ENCODE results near the gene ACBD3.

The ACBD3 gene

GRCh38 chr1:226201029-226201593 is 14.6 kb upstream of the ACBD3 start:
- DNase-seq, result no peak

DNA sequence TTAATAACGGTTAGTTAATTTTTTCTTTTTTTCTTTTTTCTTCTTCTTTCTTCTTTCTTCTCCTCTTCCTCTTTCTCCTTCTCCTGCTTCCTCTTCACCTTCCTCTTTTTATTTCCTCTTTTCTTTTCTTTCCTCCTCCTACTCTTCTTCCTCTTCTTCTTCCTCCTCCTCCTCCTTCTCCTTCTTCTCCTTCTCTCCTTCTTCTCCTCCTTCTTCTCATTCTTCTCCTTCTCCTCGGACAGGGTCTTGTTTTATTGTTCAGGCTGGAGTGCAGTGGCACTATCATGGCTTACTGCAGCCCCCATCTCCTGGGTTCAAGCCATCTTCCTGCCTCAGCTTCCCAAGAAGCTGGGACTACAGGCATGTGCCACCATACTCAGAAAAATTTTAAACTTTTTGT is 13.4 kb upstream of the ACBD3 start:
- DNase-seq, result no peak

DNA sequence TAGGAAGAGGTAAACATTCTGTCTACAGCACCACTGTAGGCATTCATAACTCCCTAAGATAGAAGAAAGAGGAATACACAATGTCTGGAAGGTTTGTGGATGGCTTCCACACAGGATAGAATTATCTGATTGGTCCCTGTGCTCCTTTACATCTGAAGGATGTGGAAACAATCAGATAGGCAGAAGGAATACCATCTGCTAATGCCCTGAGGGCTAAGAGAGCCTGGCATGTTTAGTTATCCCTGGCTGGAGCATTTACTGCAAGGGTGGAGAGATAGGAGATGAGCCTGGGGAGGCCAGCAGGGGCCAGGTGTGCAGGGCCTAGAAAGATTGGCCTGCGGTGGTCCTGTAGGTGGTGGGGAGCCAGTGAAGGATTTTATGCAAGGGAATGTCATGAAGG is 8.6 kb upstream of the ACBD3 start:
- DNase-seq, result no peak

DNA sequence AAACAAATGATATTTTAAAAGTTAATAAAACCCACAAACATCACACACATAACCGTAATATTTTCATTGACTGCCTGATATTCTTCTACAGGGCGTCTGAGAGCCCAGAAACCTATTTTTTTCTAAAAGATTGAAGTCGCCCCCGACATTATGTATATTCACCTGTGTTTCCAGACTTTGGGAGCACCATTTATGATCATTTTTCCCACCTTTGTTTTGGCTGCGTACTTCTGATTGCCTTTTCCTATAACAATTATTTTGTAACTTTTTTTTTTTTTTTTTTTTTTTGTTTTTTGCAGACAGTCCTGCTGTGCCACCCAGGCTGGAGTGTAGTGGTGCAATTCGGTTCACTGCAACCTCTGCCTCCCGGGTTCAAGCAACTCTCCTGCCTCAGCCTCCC is 839 bp upstream of the ACBD3 start:
- DNase-seq, result no peak

DNA sequence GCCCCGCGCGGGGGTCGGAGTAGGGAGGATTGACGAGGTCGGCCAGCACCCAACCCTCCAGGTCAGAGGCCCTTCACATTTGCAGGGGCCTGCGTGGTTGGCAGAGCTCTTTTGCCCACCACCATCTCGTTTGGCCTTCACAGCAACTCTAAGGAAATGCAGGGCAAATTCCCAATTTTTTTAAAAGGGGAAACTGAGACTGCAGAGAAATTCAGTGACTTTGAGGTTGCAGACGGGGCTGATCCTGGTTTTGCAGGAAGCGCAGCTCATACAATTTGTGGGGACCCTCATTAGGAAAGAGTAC is 430 bp upstream of the ACBD3 start:
- no peak for DNase-seq

DNA sequence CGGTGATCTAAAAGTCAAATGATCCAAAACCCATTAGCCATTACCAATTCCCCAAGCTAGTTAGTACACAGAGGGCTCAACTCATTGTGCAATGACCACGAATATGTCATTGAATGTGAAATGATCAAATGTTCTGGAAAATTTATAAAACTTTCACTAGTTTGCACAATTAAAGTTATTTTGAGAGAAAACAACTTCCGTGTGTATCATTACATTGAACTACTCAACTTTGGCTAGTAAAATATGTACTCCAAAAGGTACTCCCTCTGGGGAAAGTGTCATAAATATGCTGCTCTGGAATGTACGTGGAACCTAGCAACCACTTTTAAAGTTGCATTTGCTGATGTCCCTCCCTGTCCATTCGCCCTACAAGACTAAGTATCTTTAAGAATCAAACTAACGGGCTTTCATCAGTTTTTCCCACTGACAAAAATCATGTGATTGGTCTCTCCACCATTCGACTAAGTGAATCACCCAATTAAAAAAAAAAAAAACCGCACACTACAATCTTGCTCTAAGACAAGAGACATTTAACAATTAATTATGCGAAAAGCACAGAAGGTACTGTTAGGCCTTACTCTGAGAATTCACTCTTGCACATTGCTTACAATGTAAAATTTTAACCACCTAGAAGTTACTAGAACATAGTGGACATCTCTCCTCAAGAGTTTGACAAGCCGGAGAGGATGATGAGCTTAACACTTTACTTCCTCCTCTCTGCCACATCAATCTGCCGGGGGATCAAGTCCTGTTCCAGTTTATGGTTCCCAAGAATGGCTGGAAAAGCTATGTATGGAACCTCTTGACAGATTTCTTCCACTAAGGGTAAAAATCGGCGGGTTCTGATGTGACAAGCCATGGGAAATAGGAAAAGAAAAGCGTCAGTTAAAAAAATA is 1.2 kb downstream of the ACBD3 start:
- no peak for DNase-seq

DNA sequence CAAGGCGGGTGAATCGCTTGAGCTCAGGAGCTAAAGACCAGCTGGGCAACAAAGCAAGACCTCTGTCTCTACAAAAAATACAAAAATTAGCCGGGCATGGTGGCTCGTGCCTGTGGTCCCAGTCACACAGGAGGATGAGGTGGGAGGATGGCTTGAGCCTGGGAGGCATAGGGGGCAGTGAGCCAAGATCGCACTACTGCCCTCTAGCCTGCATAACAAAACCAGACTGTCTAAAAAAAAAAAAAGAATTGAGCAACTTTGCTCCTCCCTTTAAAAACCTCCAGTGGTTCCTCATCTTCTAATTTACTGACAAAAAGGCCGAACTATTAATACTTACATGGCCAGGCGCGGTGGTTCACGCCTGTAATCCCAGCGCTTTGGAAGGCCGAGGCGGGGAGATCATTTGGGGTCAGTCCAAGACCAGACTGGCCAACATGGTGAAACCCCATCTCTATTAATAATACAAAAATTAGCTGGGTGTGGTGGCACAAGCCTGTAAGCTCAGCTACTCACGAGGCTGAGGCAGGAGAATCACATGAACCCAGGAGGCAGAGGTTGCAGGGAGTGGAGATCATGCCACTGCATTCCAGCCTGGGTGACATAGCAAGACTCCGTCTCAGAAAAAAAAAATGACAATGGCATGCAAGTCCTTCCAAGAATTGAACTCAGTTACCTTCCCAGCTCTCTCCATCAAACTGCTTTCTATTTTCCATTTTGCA is 4.4 kb downstream of the ACBD3 start:
- no peak for DNase-seq

GRCh38 chr1:226176870-226177269 is 9.7 kb downstream of the ACBD3 start:
- DNase-seq, result no peak

DNA sequence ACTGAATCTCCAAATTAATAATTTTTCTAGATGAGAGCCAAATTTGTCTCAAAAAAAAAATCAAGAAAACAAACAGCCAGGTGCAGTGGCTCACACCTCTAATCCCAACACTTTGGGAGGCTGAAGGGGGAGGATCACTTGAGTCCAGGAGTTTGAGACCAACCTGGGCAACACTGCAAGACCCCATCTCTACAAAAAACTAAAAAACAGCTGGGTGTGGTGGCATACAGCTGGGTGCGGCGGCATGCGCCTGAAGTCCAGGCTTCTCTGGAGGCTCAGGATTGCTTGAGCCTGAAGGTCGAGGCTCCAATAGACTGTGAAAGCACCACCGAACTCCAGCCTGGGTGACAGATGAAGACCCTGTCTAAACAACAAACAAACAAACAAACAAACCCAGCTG is 14.0 kb downstream of the ACBD3 start:
- no peak for DNase-seq

- no peak for DNase-seq
These were observed 20.2 kb downstream of the ACBD3 start for GRCh38 chr1:226166341-226166740.

DNA sequence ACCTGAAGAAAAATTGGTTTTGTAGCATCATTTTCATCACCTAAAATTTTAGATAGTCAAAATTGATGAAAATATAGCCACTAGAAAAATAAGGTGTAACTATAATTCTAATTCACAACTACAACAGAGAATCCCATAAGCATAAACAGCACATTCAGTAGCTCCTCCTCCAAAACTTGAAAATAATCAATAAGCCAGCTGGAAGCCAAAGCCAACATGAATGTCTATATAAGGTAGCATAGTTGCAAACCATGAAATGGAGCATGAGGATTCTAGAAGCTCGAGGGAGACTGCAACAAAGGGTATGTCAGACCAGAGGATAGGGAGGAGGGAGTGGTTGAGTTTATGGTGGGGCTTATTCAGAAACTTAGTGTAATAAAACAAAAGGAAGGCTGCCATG is 22.4 kb downstream of the ACBD3 start:
- no peak for DNase-seq

- DNase-seq, result no peak
These were observed 23.6 kb downstream of the ACBD3 start for GRCh38 chr1:226162898-226163297.

DNA sequence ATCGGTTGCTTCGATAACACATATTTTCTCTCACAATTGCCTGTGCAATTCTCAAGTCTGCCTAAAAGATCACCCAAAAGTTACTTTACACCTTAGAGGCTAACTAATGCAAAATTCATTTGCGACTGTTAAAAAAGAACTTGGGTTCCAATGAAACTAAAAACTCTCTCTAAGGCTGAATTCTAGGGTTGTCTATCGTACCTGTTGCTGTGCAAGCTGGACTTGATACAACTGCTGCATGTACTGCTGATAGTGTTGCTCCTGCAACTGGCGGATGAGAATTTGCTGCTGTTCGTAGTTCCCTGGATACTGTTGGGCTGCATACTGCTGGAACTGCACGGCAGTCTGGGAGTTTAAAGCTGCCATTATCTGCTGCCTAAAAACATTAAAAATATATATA is 27.6 kb downstream of the ACBD3 start:
- no peak for DNase-seq

GRCh38 chr1:226158457-226158856 is 28.1 kb downstream of the ACBD3 start:
- DNase-seq, result no peak

- no peak for DNase-seq
These were observed 28.7 kb downstream of the ACBD3 start for GRCh38 chr1:226157761-226158316.

DNA sequence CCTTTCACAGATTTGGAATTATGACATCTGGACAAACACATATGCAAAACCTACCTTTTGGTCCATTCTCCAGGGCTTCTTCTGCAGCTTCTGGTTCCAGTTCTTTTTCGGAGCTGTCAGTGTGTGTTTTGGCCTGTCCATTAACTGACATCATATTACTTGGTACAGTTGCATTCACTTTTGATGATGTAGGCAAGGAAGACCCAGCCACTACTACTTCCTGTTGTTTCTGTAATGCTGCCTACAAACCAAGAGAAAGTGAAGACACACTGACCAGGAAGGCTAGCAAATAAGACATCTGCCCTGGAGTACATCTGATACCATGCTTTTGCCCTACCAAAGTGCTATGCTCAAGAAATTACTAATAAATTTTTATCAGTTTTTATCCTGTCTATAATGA is 31.9 kb downstream of the ACBD3 start:
- DNase-seq, result no peak

DNA sequence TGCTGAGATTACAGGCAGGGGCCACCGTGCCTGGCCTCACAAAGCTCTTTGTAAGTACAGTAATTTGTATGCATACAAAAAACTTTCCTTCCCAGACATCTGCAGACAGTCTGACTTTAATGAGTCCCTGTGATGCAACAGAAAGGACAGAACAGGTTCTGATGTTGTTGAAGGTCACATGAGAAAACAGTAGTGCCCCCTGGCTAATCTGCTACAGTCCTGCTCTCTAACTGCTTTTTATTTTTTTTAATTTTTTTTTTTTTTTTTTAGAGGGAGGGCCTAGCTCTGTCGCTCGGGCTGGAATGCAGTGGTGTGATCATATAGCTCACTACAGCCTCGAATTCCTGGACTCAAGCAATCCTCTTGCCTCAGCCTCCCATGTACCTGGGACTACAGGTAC is 36.7 kb downstream of the ACBD3 start:
- no peak for DNase-seq

DNA sequence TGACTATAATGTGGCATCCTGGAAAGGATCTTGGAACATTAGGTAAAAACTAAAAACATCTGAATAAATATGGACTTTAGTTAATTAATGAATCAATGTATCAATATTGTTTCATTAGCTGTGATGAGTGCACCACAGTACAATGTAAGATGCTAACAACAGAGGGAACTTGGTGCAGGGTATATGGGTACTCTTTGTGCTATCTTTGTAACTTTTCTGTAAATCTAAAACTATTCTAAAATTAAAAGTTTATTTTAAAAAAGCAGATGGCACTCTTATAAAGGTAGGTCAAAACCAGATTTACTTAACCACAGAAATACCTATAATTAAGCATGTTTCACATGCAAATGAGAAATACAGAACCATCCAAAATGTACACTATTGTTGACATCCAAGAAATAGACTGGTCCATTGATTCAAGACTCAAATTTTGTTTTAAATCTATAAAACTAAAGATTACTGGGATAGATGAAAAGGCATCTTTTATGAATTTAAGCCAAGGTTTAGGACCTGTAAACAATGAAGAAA is 38.4 kb downstream of the ACBD3 start:
- DNase-seq, result no peak

GRCh38 chr1:226144045-226144444 is 42.5 kb downstream of the ACBD3 start:
- no peak for DNase-seq

GRCh38 chr1:226135709-226136108 is 50.8 kb downstream of the ACBD3 start:
- no peak for DNase-seq

GRCh38 chr1:226135059-226135651 is 51.4 kb downstream of the ACBD3 start:
- DNase-seq, result no peak

GRCh38 chr1:226134170-226135058 is 52.1 kb downstream of the ACBD3 start:
- DNase-seq, result no peak
